ENCODE results near the gene RIPPLY3.

Gene RIPPLY3

GRCh38 chr21:36968414-36968813 is 38.1 kb upstream of the RIPPLY3 start:
- Histone ChIP-seq H3K27me3 (ENCODE audit: control insufficient read depth, insufficient read depth, low read length) (no peaks in the 10 kb centered on the region), H3K36me3 (ENCODE audit: control insufficient read depth, low read depth, low read length) (no peaks in the 10 kb centered on the region), H3K4me3 (ENCODE audit: low read length) (no peak overlapping the region), H3K4me1 (ENCODE audit: control insufficient read depth, low read depth, low read length) (peaks cover 4% of the 10 kb centered on the region), H3K9ac (ENCODE audit: low read length) (no peak overlapping the region), H3K9me3 (ENCODE audit: control insufficient read depth, low read depth, low read length) (no peaks in the 10 kb centered on the region), H3K27ac (ENCODE audit: low read length) (no peak overlapping the region)

DNA sequence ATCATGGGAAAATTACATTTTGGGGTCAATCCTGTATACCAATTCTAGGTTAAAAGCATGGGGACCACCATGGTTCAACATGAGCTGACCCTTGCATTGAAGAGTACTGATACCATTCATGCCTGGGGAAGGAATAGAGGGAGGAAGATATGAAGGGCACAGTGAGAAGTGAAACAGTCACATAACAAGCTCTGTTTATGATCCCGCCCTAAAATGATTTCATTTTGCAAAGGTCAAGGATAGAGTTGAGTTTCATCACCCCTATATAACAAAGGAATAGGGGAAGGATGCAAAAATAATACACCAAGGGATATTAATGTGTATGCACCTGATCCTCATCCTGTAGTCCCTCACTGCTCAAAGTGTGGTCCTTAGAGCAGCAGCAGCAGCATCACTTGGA is 37.5 kb upstream of the RIPPLY3 start:
- Histone ChIP-seq H3K9ac (ENCODE audit: low read length) (no peak overlapping the region), H3K27ac (ENCODE audit: low read length) (no peak overlapping the region), H3K9me3 (ENCODE audit: control insufficient read depth, low read depth, low read length) (no peaks in the 10 kb centered on the region), H3K4me3 (ENCODE audit: low read length) (no peak overlapping the region), H3K36me3 (ENCODE audit: control insufficient read depth, low read depth, low read length) (no peaks in the 10 kb centered on the region), H3K27me3 (ENCODE audit: control insufficient read depth, insufficient read depth, low read length) (no peaks in the 10 kb centered on the region), H3K4me1 (ENCODE audit: control insufficient read depth, low read depth, low read length) (peaks cover 4% of the 10 kb centered on the region)

- Histone ChIP-seq H3K4me3 (ENCODE audit: low read length) (no peak overlapping the region), H3K9ac (ENCODE audit: low read length) (no peak overlapping the region), H3K4me1 (ENCODE audit: control insufficient read depth, low read depth, low read length) (no peaks in the 10 kb centered on the region), H3K36me3 (ENCODE audit: control insufficient read depth, low read depth, low read length) (no peaks in the 10 kb centered on the region), H3K27ac (ENCODE audit: low read length) (no peak overlapping the region), H3K27me3 (ENCODE audit: control insufficient read depth, insufficient read depth, low read length) (no peaks in the 10 kb centered on the region), H3K9me3 (ENCODE audit: control insufficient read depth, low read depth, low read length) (no peaks in the 10 kb centered on the region)
Observed at GRCh38 chr21:36973986-36974850, 32.3 kb upstream of the RIPPLY3 start.

DNA sequence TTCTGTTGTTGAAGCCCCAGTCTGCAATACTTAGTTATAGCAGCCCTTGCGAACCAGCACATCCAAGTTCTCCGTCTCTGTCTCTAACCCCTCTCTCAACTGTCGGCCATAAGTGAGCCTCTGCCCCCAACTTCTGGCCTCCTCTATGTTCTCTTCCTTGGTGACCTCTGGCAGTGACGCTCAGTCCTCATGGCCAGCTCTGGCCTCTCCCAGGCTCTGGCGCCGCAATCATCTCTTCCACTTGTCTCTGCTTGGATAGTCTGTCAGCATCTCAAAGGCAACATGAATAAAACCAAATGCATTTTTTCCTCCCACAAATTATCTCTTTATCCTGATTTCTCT is 31.7 kb upstream of the RIPPLY3 start:
- H3K4me1 ChIP-seq (ENCODE audit: control insufficient read depth, low read depth, low read length), result no peaks in the 10 kb centered on the region
- peaks cover 5% of the 10 kb centered on the region for H3K27me3 ChIP-seq (ENCODE audit: control insufficient read depth, insufficient read depth, low read length)
- H3K27ac ChIP-seq (ENCODE audit: low read length), result no peak overlapping the region
- no peaks in the 10 kb centered on the region for H3K36me3 ChIP-seq (ENCODE audit: control insufficient read depth, low read depth, low read length)
- no peak overlapping the region for H3K4me3 ChIP-seq (ENCODE audit: low read length)
- no peak overlapping the region for H3K9ac ChIP-seq (ENCODE audit: low read length)
- no peaks in the 10 kb centered on the region for H3K9me3 ChIP-seq (ENCODE audit: control insufficient read depth, low read depth, low read length)

GRCh38 chr21:36976228-36976861 is 30.2 kb upstream of the RIPPLY3 start:
- no peaks in the 10 kb centered on the region for H3K36me3 ChIP-seq (ENCODE audit: control insufficient read depth, low read depth, low read length)
- H3K9ac ChIP-seq (ENCODE audit: low read length), result no peak overlapping the region
- no peaks in the 10 kb centered on the region for H3K4me1 ChIP-seq (ENCODE audit: control insufficient read depth, low read depth, low read length)
- H3K9me3 ChIP-seq (ENCODE audit: control insufficient read depth, low read depth, low read length), result no peaks in the 10 kb centered on the region
- H3K4me3 ChIP-seq (ENCODE audit: low read length), result no peak overlapping the region
- no peak overlapping the region for H3K27ac ChIP-seq (ENCODE audit: low read length)
- H3K27me3 ChIP-seq (ENCODE audit: control insufficient read depth, insufficient read depth, low read length), result peaks cover 20% of the 10 kb centered on the region

DNA sequence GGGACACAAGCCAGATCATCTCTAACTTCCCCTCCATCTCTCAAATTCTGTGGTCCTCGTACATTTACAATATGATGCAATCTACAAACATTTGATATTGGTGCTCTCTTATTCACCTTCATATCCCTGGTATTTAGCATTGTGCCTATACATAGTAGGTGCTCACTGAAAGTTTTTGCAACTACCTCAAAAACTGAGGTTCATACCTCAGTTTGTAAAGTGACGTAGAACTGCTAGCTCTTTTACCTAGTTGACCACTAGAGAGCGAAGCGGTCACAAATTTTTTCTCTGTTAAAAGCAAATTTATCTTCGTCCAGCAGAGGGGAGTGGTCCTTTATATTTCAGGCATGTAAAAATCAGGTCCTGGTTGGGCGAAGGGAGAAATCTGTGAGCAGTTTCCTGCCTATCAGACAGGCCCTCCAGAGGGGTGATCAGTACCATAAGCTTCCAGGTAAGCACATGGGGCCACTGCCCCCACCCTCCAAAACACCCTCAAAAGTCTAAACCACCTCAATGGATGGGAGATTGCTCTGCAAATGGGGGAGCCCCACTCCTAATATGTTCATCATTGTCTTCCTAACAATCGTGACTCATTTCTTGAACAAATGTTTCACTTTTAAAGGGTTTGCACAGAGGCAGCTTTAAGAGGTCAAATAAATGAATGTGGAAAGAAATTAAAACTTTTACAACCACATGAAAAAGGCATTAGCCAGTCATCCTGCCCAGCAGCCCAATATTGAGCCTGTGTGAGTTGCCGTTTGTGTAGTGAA is 29.4 kb upstream of the RIPPLY3 start:
- no peak overlapping the region for H3K27ac ChIP-seq (ENCODE audit: low read length)

DNA sequence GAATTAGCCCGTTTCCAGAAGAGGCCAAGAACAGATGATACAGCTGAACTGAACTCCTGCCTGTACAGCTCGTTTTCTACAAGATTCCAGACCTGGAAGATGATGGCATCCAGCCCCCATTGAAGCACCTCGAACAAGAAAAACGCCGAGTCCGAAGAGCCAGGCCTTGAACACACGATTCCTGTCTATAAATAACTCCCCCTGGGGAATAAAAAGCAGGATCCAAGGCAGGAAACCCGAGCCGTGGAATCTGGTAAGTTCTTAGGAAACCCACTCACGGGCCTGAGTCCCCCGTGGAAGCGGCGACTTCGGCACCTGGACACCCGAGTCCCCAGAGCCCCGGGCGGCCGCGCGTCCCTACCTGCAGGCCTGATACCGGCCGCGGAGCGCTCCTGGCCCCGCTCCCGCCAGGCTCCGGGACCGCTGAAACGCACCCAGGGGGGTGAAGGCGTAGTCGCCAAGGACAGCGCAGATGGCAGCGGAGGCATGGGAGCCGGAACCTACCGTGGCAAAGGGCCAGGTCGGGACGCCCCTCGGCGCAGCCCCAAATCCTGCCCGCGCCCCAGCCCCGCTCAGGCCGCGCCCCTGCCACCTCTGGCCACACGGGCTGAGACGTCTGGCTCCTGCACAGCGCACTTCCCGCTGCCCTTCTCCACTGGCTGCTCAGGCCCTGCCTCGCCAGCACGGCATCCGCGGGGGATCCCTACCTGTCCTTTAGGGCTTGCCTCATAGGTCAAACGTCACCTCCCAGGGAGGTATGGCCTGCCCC is 26.0 kb upstream of the RIPPLY3 start:
- H3K36me3 ChIP-seq (ENCODE audit: control insufficient read depth, low read depth, low read length), result no peaks in the 10 kb centered on the region
- no peak overlapping the region for H3K27ac ChIP-seq (ENCODE audit: low read length)
- no peaks in the 10 kb centered on the region for H3K4me1 ChIP-seq (ENCODE audit: control insufficient read depth, low read depth, low read length)
- no peak overlapping the region for H3K9ac ChIP-seq (ENCODE audit: low read length)
- H3K9me3 ChIP-seq (ENCODE audit: control insufficient read depth, low read depth, low read length), result no peaks in the 10 kb centered on the region
- peaks cover 30% of the 10 kb centered on the region for H3K27me3 ChIP-seq (ENCODE audit: control insufficient read depth, insufficient read depth, low read length)
- peak overlapping the region; percentile 50 for H3K4me3 ChIP-seq (ENCODE audit: low read length)

More for the DNA sequence above, 29.4 kb upstream of the RIPPLY3 start:
- peaks cover 28% of the 10 kb centered on the region for H3K27me3 ChIP-seq (ENCODE audit: control insufficient read depth, insufficient read depth, low read length)
- H3K4me3 ChIP-seq (ENCODE audit: low read length), result no peak overlapping the region
- no peak overlapping the region for H3K9ac ChIP-seq (ENCODE audit: low read length)
- no peaks in the 10 kb centered on the region for H3K4me1 ChIP-seq (ENCODE audit: control insufficient read depth, low read depth, low read length)
- no peaks in the 10 kb centered on the region for H3K36me3 ChIP-seq (ENCODE audit: control insufficient read depth, low read depth, low read length)
- H3K9me3 ChIP-seq (ENCODE audit: control insufficient read depth, low read depth, low read length), result no peaks in the 10 kb centered on the region

DNA sequence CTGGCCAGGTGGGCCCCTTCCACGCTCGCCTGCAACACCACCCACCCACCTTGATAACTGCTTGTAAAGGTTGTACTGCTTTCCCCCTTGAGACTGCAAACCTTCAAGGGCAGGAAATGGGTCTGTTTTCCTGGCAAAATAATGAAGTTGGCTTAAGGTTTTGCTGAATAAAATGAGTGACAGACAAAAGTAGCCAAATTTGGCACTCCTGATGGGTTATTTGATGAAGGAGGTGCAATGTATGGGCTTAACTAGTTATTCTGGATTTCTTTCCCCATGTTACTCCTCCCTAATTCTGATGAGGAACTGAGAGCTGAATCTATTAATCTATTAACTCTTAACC is 25.5 kb upstream of the RIPPLY3 start:
- H3K27me3 ChIP-seq (ENCODE audit: control insufficient read depth, insufficient read depth, low read length), result peaks cover 30% of the 10 kb centered on the region
- H3K4me1 ChIP-seq (ENCODE audit: control insufficient read depth, low read depth, low read length), result no peaks in the 10 kb centered on the region
- H3K27ac ChIP-seq (ENCODE audit: low read length), result no peak overlapping the region
- H3K9me3 ChIP-seq (ENCODE audit: control insufficient read depth, low read depth, low read length), result no peaks in the 10 kb centered on the region
- H3K36me3 ChIP-seq (ENCODE audit: control insufficient read depth, low read depth, low read length), result no peaks in the 10 kb centered on the region
- peak overlapping the region; percentile 50 for H3K4me3 ChIP-seq (ENCODE audit: low read length)
- H3K9ac ChIP-seq (ENCODE audit: low read length), result no peak overlapping the region

DNA sequence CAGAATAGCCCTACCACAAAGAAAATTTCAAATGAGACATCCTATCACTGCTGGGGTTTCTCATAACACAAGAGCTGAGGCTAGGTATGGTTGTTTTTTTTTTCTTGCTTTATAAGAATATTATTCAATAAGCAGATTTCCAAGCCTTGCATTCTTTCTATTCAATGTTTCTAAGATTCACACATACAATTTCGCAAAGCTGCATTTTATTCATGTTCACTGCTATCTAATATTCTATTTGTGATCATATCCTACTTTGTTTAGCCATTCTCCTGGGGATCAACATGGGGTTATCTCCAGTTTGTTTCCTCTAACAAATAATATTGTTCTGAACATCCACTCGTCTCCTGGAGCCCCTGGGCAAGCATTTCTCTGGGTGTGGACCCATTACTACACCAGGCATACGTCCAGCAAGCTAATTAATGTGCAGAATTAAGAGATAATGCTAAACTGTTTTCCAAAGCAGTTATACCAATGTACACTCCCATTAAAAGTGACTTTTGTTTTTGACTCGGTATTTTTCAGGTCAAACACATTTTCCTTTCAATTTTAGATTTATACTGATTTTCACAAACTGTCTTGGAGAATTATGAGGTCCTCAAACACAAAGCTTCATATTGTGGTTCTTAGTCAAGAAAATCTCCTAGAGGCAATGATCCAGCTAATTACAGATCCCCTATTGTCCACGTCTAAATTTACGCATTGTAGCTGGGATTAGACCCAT is 24.4 kb upstream of the RIPPLY3 start:
- peaks cover 30% of the 10 kb centered on the region for H3K27me3 ChIP-seq (ENCODE audit: control insufficient read depth, insufficient read depth, low read length)
- H3K4me3 ChIP-seq (ENCODE audit: low read length), result no peak overlapping the region
- H3K27ac ChIP-seq (ENCODE audit: low read length), result no peak overlapping the region
- H3K4me1 ChIP-seq (ENCODE audit: control insufficient read depth, low read depth, low read length), result no peaks in the 10 kb centered on the region
- H3K9ac ChIP-seq (ENCODE audit: low read length), result no peak overlapping the region
- no peaks in the 10 kb centered on the region for H3K36me3 ChIP-seq (ENCODE audit: control insufficient read depth, low read depth, low read length)
- no peaks in the 10 kb centered on the region for H3K9me3 ChIP-seq (ENCODE audit: control insufficient read depth, low read depth, low read length)

GRCh38 chr21:36985751-36986594 is 20.5 kb upstream of the RIPPLY3 start:
- H3K27me3 ChIP-seq (ENCODE audit: control insufficient read depth, insufficient read depth, low read length), result peaks cover 20% of the 10 kb centered on the region
- no peaks in the 10 kb centered on the region for H3K9me3 ChIP-seq (ENCODE audit: control insufficient read depth, low read depth, low read length)
- H3K9ac ChIP-seq (ENCODE audit: low read length), result no peak overlapping the region
- no peaks in the 10 kb centered on the region for H3K36me3 ChIP-seq (ENCODE audit: control insufficient read depth, low read depth, low read length)
- H3K4me3 ChIP-seq (ENCODE audit: low read length), result no peak overlapping the region
- H3K4me1 ChIP-seq (ENCODE audit: control insufficient read depth, low read depth, low read length), result peaks cover 7% of the 10 kb centered on the region
- H3K27ac ChIP-seq (ENCODE audit: low read length), result no peak overlapping the region
